Activated B cell treated with CpG ODN at 0.5 μM for 24 hours (primary cell): ENCODE measurements around the gene NCK2. TPM values are rescaled to one million over a fixed set of nuclear protein-coding genes. Genes with fewer than 3 reads are reported as not detected.

Experiments
- ATAC-seq: fragments of 200-7000 bp; cut with Tn5 transposase; one replicate; pipeline ENCODE4 v1.10.0; 2021; ENCODE audit warnings: low read depth, mild to moderate bottlenecking, moderate library complexity
- CTCF ChIA-PET: fragments of 350-600 bp; sonication (Branson Sonifier 250); formaldehyde crosslinking; loops from one replicate; lab custom pipeline; 2021; ENCODE audit warnings: antibody characterized with exemption; lab: Charles Lee
- POLR2A ChIA-PET: fragments of 350-600 bp; sonication (Branson Sonifier 250); formaldehyde crosslinking; loops from one replicate; lab custom pipeline; 2021; ENCODE audit warnings: antibody characterized with exemption; lab: Charles Lee
- DNase-seq: peaks from one replicate; pipeline ENCODE4 v3.0.0; 2022
- H3K27ac Mint-ChIP-seq: one replicate; pipeline ENCODE4 v1.8.0; 2020; ENCODE audit warnings: mixed read lengths
- H3K27me3 Mint-ChIP-seq: one replicate; pipeline ENCODE4 v1.8.0; 2021; ENCODE audit warnings: mixed read lengths
- H3K36me3 Mint-ChIP-seq: one replicate; pipeline ENCODE4 v1.8.0; 2021; ENCODE audit warnings: low read depth, mixed read lengths
- H3K4me1 Mint-ChIP-seq: one replicate; pipeline ENCODE4 v1.8.0; 2021; ENCODE audit warnings: mixed read lengths
- H3K4me3 Mint-ChIP-seq: one replicate; pipeline ENCODE4 v1.8.0; 2020; ENCODE audit warnings: mild to moderate bottlenecking, mixed read lengths
- H3K9me3 Mint-ChIP-seq: one replicate; pipeline ENCODE4 v1.8.0; 2020; ENCODE audit warnings: mixed read lengths
- intact Hi-C: fragments of 100-400 bp; cut with micrococcal nuclease; formaldehyde crosslinking; loops from one replicate; pipeline ENCODE4 v1.15.1; 2024
- total RNA-seq: library from RNA; stranded (reverse); gene quantifications from 2 replicates; pipeline ENCODE4 v1.2.3, GENCODE V29; 2022
- TF ChIP-seq, protein P1 (sequence below): fragments of 200-600 bp; IDR thresholded peaks from one replicate; pipeline ENCODE4 v1.8.0; 2022; ENCODE audit warnings: antibody characterized with exemption, mild to moderate bottlenecking

Gene NCK2
- total RNA-seq, 1 donor from 2014 or later: 53.4 TPM

DNA sequence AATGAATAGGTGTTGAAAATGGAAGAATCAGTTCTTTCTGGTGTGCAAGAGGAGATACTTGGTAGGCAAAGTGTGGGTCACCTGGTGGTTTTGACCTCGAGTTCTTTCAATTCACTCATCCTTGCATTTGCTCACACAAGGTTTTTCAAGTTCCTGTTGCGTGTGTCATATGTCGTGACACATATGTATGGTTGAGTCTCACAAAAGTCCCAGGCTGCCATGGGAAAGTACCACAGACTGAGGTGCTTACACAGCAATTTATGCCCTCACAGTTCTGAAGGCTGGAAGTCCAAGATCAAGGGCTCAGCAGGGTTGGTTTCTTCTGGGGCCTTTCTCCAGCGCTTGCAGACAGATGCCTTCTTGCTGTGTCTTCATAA, 64.4 kb downstream of the NCK2 start:
- POLR2A ChIA-PET: interaction anchor here (1.1 kb wide), 1 partner anchor 25 kb away, joined by 3 read pairs; no protein-coding TSS in a partner anchor

DNA sequence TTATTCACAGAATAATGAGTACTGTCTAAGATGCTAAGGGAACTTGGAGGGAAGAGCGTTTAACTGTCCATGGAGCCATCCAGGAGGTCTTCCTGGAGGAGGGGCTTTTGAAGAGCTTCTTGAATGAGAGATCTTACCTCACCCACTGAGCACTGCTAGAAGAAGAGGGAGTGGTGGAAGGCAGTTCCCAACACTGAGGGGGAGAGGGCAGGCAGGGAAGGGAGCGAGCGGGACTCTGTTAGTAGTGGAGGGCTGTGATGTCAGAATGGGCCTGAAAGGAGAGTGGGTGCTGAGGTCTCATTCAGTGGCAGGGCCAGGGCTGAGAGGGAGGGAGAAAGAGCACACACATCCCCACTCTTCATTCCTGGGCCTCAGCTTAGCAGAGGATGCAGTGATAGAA, 65.0 kb downstream of the NCK2 start:
- intact Hi-C loops: loop anchor here (1.0 to 2.0 kb wide), 2 partner anchors 7 to 13 kb away; no protein-coding TSS in a partner anchor
- Mint-ChIP-seq H3K9me3 (peaks cover 3% of the 10 kb centered on the region), H3K36me3 (peaks cover 19% of the 10 kb centered on the region), H3K27ac (peak overlapping the region; percentile 57), H3K27me3 (no peaks in the 10 kb centered on the region), H3K4me1 (peaks cover 88% of the 10 kb centered on the region), H3K4me3 (peak overlapping the region; percentile 29)
- POLR2A ChIA-PET: no interaction called here
- TF ChIP-seq, protein P1, sequence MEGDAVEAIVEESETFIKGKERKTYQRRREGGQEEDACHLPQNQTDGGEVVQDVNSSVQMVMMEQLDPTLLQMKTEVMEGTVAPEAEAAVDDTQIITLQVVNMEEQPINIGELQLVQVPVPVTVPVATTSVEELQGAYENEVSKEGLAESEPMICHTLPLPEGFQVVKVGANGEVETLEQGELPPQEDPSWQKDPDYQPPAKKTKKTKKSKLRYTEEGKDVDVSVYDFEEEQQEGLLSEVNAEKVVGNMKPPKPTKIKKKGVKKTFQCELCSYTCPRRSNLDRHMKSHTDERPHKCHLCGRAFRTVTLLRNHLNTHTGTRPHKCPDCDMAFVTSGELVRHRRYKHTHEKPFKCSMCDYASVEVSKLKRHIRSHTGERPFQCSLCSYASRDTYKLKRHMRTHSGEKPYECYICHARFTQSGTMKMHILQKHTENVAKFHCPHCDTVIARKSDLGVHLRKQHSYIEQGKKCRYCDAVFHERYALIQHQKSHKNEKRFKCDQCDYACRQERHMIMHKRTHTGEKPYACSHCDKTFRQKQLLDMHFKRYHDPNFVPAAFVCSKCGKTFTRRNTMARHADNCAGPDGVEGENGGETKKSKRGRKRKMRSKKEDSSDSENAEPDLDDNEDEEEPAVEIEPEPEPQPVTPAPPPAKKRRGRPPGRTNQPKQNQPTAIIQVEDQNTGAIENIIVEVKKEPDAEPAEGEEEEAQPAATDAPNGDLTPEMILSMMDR: no peak
- ATAC-seq (no peak), DNase-seq (no peak)
- CTCF ChIA-PET: no interaction called here

More for the DNA sequence above, 64.4 kb downstream of the NCK2 start:
- no peak for DNase-seq
- CTCF ChIA-PET: interaction anchor here (1.1 kb wide), 1 partner anchor 34 kb away, joined by 3 read pairs; no protein-coding TSS in a partner anchor
- no peaks in the 10 kb centered on the region for H3K27me3 Mint-ChIP-seq
- H3K9me3 Mint-ChIP-seq: peaks cover 3% of the 10 kb centered on the region
- ATAC-seq: peak; percentile 76
- peaks cover 13% of the 10 kb centered on the region for H3K36me3 Mint-ChIP-seq
- intact Hi-C loops: no loop called here
- H3K27ac Mint-ChIP-seq: peak overlapping the region; percentile 57
- peak overlapping the region; percentile 9 for H3K4me3 Mint-ChIP-seq
- TF ChIP-seq, protein P1: no peak
- peaks cover 89% of the 10 kb centered on the region for H3K4me1 Mint-ChIP-seq

DNA sequence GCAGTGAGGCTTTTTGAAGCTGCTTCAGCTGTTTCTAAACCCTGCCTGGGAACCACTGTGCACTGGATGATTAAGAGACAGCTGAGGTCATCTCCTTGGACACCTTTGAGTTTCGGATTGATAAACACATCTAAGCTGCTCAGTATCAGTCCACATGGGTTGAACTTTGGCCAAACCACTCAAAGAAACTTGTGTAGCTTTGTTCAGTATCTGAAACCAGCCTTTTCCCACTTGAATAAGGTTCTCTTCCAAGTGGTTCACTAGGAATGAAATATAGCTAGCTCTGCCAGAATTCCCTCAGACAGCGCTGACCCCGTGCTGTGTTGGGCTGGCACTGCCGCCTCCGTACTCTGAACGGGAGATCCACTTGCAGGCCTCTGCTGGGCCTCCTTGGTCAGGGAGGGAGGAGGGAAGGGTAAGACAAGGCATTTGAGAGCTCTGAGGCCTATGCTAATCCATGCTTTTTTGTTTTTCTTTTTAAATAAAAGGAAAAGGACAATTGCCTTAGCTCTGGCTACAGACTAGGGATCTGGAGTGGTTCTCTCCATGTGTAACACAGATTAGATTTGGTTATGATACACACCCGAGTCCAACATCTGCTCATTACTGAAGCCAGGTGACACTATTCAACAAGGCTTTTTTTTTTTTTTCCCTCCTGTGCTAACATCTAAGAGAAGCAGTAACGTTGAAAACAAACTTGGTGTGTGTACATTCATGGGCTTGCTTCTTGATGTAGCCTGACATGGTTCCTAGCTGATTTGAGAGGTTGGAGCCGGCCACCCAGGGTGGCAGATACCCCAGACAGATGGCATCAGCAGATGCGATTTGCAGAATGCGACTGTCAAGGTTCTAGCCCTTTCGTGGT, 67.7 kb downstream of the NCK2 start:
- ChIA-PET CTCF (interaction anchor here (0.8 to 1.1 kb wide), 2 partner anchors 9 to 10 kb away, joined by 4 read pairs; no protein-coding TSS in a partner anchor), POLR2A (interaction anchor here (0.6 to 0.8 kb wide), 4 partner anchors 11 to 63 kb away, joined by 3 to 6 read pairs (median 4); no protein-coding TSS in a partner anchor)
- intact Hi-C loops: no loop called here
- peak overlapping the region; percentile 41 for H3K27ac Mint-ChIP-seq
- DNase-seq (no peak), ATAC-seq (no peak)
- TF ChIP-seq, protein P1: no peak
- peaks cover 77% of the 10 kb centered on the region for H3K4me1 Mint-ChIP-seq
- no peak overlapping the region for H3K4me3 Mint-ChIP-seq
- H3K9me3 Mint-ChIP-seq: peaks cover 3% of the 10 kb centered on the region
- peaks cover 35% of the 10 kb centered on the region for H3K36me3 Mint-ChIP-seq
- H3K27me3 Mint-ChIP-seq: no peaks in the 10 kb centered on the region

DNA sequence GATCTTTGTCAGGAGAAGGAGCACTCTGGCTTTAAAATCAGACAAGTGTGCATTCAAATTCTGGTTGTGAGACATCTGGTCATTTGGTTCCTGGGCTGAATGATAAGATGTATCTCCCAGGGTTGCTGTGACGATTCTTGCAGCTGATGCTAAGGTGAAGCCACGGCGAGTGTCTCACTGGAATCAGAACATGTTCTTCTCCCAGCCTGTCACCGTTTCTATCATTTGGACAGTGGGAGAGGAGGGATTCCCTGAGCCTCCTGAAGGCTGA, 68.3 kb downstream of the NCK2 start:
- no peak for DNase-seq
- TF ChIP-seq, protein P1: no peak
- intact Hi-C loops: no loop called here
- ChIA-PET POLR2A (interaction anchor here (0.6 kb wide), 1 partner anchor 63 kb away, joined by 3 read pairs; no protein-coding TSS in a partner anchor), CTCF (interaction anchor here (1.1 kb wide), 1 partner anchor 9 kb away, joined by 4 read pairs; no protein-coding TSS in a partner anchor)
- no peak overlapping the region for H3K27ac Mint-ChIP-seq
- no peaks in the 10 kb centered on the region for H3K27me3 Mint-ChIP-seq
- no peak for ATAC-seq
- no peak overlapping the region for H3K4me3 Mint-ChIP-seq
- H3K9me3 Mint-ChIP-seq: peaks cover 3% of the 10 kb centered on the region
- peaks cover 40% of the 10 kb centered on the region for H3K36me3 Mint-ChIP-seq
- peaks cover 74% of the 10 kb centered on the region for H3K4me1 Mint-ChIP-seq

DNA sequence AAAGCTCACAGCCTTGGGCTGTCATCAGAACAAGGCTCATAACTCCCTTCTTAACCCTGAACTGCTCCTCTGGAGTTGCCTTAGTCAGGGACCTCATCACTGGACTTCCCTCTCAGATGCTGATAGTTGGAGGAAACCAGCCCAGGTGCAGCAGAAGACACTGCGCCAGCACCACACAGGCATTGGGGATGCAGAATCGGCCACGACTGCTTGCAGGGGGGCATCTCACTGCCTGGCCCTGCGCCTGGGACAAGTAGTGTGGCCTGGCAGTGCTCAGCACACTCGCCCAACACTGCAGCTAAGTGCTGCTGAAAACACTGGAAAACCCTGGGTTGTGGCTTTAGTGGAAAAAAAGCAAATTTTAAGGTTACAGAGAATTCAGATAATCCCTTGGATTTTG, 68.7 kb downstream of the NCK2 start:
- Mint-ChIP-seq H3K36me3 (peaks cover 41% of the 10 kb centered on the region), H3K4me1 (peaks cover 70% of the 10 kb centered on the region), H3K9me3 (peaks cover 3% of the 10 kb centered on the region), H3K4me3 (no peak overlapping the region), H3K27me3 (no peaks in the 10 kb centered on the region), H3K27ac (no peak overlapping the region)
- no peak for DNase-seq
- TF ChIP-seq, protein P1: no peak
- POLR2A ChIA-PET: interaction anchor here (0.6 kb wide), 1 partner anchor 64 kb away, joined by 3 read pairs; no protein-coding TSS in a partner anchor
- ATAC-seq: no peak
- intact Hi-C loops: no loop called here
- CTCF ChIA-PET: interaction anchor here (1.1 kb wide), 1 partner anchor 10 kb away, joined by 4 read pairs; no protein-coding TSS in a partner anchor
